Measurements from ENCODE around the gene OSM.

Gene OSM

GRCh38 chr22:30282616-30283046, 16.0 kb upstream of the OSM start:
- H3K27ac ChIP-seq (ENCODE audit: low read depth, low read length): no peak overlapping the region
- no peaks in the 10 kb centered on the region for H3K4me1 ChIP-seq (ENCODE audit: insufficient read depth, low read length)
- H3K9me3 ChIP-seq (ENCODE audit: low read length): no peaks in the 10 kb centered on the region
- H3K9ac ChIP-seq (ENCODE audit: low read length): no peak overlapping the region
- H3K36me3 ChIP-seq (ENCODE audit: insufficient read depth, low read length): peaks cover 12% of the 10 kb centered on the region
- H3K27me3 ChIP-seq (ENCODE audit: control insufficient read depth in 1 of 2, insufficient read depth in 2 of 2, low read length in 2 of 2): no peaks in the 10 kb centered on the region
- H3K4me3 ChIP-seq (ENCODE audit: low read depth in 1 of 2, low read length in 2 of 2): no peak overlapping the region

GRCh38 chr22:30280505-30280904, 13.9 kb upstream of the OSM start:
- Histone ChIP-seq H3K9me3 (ENCODE audit: low read length) (no peaks in the 10 kb centered on the region), H3K4me3 (ENCODE audit: low read depth in 1 of 2, low read length in 2 of 2) (no peak overlapping the region), H3K36me3 (ENCODE audit: insufficient read depth, low read length) (peaks cover under 1% of the 10 kb centered on the region), H3K9ac (ENCODE audit: low read length) (no peak overlapping the region), H3K4me1 (ENCODE audit: insufficient read depth, low read length) (no peaks in the 10 kb centered on the region), H3K27ac (ENCODE audit: low read depth, low read length) (no peak overlapping the region), H3K27me3 (ENCODE audit: control insufficient read depth in 1 of 2, insufficient read depth in 2 of 2, low read length in 2 of 2) (no peaks in the 10 kb centered on the region)

- Histone ChIP-seq H3K9ac (ENCODE audit: low read length) (no peak overlapping the region), H3K27ac (ENCODE audit: low read depth, low read length) (no peak overlapping the region), H3K27me3 (ENCODE audit: control insufficient read depth in 1 of 2, insufficient read depth in 2 of 2, low read length in 2 of 2) (no peaks in the 10 kb centered on the region), H3K36me3 (ENCODE audit: insufficient read depth, low read length) (no peaks in the 10 kb centered on the region), H3K4me3 (ENCODE audit: low read depth in 1 of 2, low read length in 2 of 2) (no peak overlapping the region), H3K9me3 (ENCODE audit: low read length) (no peaks in the 10 kb centered on the region), H3K4me1 (ENCODE audit: insufficient read depth, low read length) (no peaks in the 10 kb centered on the region)
Observed at GRCh38 chr22:30279932-30280331, 13.3 kb upstream of the OSM start.

DNA sequence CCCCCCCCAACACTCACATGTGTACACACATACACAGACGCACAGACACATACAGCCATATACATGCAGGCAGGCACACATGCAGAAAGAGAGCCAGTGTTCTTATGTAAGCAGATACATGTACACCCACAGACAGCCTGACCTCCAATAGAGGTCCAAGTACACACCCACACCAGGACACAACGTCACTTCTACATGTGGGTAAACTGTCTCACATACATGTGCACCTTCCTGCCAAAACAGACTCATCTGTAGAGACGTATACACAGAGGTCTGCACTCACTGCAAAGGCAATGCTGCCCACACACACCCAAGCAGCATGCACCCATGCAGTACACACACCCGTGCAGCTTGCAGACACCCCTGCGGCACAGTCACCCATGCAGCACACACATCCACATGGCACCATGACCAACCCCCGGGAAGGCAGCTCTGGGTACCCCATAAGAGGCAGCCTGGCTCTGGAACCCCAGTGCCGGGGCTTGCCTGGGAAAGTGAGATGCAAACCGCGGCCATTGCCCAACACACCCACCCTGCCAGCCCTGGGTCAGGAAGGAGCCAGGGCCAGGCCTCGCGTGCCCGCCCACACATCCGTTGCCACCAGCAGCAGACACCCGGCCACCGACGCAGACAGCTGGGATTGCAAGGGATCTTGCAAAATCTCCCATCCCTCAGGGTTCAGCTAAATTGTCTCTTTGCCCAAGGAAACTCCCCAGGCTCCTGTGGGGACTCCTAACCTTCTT, 12.6 kb upstream of the OSM start:
- Histone ChIP-seq H3K4me1 (ENCODE audit: insufficient read depth, low read length) (no peaks in the 10 kb centered on the region), H3K27ac (ENCODE audit: low read depth, low read length) (no peak overlapping the region), H3K9me3 (ENCODE audit: low read length) (no peaks in the 10 kb centered on the region), H3K36me3 (ENCODE audit: insufficient read depth, low read length) (no peaks in the 10 kb centered on the region), H3K4me3 (ENCODE audit: low read depth in 1 of 2, low read length in 2 of 2) (no peak overlapping the region), H3K27me3 (ENCODE audit: control insufficient read depth in 1 of 2, insufficient read depth in 2 of 2, low read length in 2 of 2) (no peaks in the 10 kb centered on the region), H3K9ac (ENCODE audit: low read length) (no peak overlapping the region)

DNA sequence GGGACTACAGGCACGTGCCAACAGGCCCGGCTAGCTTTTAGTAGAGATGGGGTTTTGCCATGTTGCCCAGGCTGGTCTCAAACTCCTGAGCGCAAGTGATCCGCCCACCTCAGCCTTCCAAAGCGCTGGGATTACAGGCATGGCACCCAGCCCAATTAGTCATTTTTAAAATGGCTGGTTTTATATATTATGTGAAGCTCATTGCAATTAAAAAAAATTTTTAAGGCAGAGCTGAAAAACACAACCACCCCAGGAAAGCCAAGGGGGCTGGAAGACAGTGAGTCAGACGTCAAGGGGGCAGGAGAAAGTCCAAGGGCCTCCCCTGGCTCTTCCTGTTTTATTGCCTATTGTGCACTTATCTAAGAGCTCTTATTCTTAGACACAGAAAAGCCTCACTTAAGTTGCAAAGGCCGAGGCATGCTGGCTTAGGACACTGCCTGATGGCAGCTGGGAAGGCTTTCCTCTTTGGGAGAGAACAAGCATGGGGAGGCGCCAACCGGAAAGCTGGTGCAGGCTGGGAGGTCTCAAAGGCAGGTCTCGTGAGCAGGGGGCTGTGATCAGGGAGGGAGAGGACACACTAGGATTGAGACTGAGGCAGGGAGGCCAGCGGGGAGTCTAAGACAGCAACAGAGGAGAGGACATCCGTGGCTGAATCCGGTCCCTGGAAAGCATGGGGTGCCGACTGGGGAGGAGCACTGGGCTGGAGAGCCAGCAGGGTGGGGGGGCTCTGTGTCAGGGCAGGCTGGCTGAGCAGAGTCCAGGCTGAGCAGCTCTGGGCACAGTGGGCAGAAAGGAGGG, 11.1 kb upstream of the OSM start:
- Histone ChIP-seq H3K36me3 (ENCODE audit: insufficient read depth, low read length) (no peaks in the 10 kb centered on the region), H3K4me3 (ENCODE audit: low read depth in 1 of 2, low read length in 2 of 2) (no peak overlapping the region), H3K27ac (ENCODE audit: low read depth, low read length) (no peak overlapping the region), H3K9ac (ENCODE audit: low read length) (no peak overlapping the region), H3K4me1 (ENCODE audit: insufficient read depth, low read length) (no peaks in the 10 kb centered on the region), H3K9me3 (ENCODE audit: low read length) (no peaks in the 10 kb centered on the region), H3K27me3 (ENCODE audit: control insufficient read depth in 1 of 2, insufficient read depth in 2 of 2, low read length in 2 of 2) (no peaks in the 10 kb centered on the region)

- Histone ChIP-seq H3K9ac (ENCODE audit: low read length) (no peak overlapping the region), H3K4me1 (ENCODE audit: insufficient read depth, low read length) (no peaks in the 10 kb centered on the region), H3K9me3 (ENCODE audit: low read length) (no peaks in the 10 kb centered on the region), H3K36me3 (ENCODE audit: insufficient read depth, low read length) (no peaks in the 10 kb centered on the region), H3K27me3 (ENCODE audit: control insufficient read depth in 1 of 2, insufficient read depth in 2 of 2, low read length in 2 of 2) (no peaks in the 10 kb centered on the region), H3K4me3 (ENCODE audit: low read depth in 1 of 2, low read length in 2 of 2) (no peak overlapping the region), H3K27ac (ENCODE audit: low read depth, low read length) (no peak overlapping the region)
Observed at GRCh38 chr22:30276039-30276438, 9.4 kb upstream of the OSM start.

DNA sequence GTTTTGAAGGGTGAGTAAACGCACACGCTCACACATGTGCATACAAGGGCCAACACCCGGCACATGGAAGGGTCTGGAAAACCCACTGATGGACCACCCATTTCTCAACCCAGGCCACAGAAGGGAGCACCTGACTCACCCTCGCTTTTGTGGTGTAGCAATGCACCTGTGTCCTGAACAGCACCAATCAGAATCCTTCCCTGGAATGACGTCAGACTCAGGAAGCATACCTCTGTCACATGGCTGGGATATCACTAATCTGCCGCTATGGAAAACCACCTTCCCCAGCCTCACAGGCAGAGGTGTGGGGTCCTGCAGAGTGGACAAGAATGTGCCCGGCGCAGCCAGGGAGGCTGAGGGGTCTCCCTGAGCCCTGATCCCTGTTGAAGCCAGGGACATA, 9.0 kb upstream of the OSM start:
- Histone ChIP-seq H3K36me3 (ENCODE audit: insufficient read depth, low read length) (no peaks in the 10 kb centered on the region), H3K9me3 (ENCODE audit: low read length) (no peaks in the 10 kb centered on the region), H3K9ac (ENCODE audit: low read length) (no peak overlapping the region), H3K27ac (ENCODE audit: low read depth, low read length) (no peak overlapping the region), H3K4me3 (ENCODE audit: low read depth in 1 of 2, low read length in 2 of 2) (no peak overlapping the region), H3K27me3 (ENCODE audit: control insufficient read depth in 1 of 2, insufficient read depth in 2 of 2, low read length in 2 of 2) (no peaks in the 10 kb centered on the region), H3K4me1 (ENCODE audit: insufficient read depth, low read length) (no peaks in the 10 kb centered on the region)

DNA sequence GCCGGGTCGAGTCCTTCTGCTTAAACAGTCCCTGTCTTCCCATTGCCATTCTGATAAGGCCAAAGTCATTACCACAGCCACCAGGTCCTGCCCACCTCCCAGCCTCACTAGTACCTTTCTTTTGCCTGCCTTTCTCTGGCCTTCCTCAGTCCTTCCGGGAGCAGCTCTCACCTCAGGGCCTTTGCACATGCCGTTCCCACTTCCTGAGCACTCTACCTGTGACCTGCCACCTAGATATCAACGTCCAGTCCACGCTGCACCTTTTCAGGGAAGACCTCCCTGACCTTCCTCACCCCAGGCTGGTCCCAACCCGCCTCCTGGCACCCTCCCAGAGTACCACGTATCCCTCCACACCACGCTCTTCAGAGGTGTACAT, 7.8 kb upstream of the OSM start:
- Histone ChIP-seq H3K27ac (ENCODE audit: low read depth, low read length) (no peak overlapping the region), H3K4me3 (ENCODE audit: low read depth in 1 of 2, low read length in 2 of 2) (no peak overlapping the region), H3K9me3 (ENCODE audit: low read length) (no peaks in the 10 kb centered on the region), H3K36me3 (ENCODE audit: insufficient read depth, low read length) (no peaks in the 10 kb centered on the region), H3K4me1 (ENCODE audit: insufficient read depth, low read length) (no peaks in the 10 kb centered on the region), H3K27me3 (ENCODE audit: control insufficient read depth in 1 of 2, insufficient read depth in 2 of 2, low read length in 2 of 2) (no peaks in the 10 kb centered on the region), H3K9ac (ENCODE audit: low read length) (no peak overlapping the region)

DNA sequence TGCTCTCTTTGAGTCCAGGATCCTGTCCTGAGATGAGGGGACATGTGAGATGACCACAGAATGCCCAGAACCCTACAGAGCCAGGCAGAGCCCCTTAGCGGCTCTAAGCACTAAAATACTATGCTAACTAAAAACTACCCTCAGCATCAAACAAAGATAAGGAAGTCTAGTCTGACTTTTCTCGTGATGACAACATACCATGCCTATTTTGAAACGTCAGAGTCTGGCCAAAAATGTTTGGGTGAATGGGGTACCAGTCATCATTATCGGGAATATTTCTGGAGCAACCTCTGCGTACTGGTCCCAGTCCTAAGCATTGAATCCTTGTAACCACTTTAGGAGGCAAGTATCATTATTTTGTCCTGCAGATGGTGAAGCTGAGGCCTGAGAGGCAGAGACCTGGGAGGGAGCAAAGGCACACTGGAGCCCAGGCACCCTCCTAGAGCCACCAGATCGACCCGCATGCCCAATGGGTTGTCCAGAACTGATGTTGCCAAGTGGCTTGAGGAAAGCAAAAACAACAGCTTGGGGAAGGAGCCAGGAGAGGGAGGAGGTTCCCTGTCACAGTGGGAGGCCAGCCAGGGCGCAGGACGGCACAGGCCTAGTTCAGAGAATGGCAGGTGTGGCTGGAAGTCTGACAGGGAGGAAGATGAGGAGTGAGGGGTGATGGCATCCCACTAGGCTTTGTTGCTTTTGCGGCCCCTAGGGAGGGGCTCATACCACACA, 7.2 kb upstream of the OSM start:
- no peak overlapping the region for H3K4me3 ChIP-seq (ENCODE audit: low read depth in 1 of 2, low read length in 2 of 2)
- H3K36me3 ChIP-seq (ENCODE audit: insufficient read depth, low read length): no peaks in the 10 kb centered on the region
- H3K27ac ChIP-seq (ENCODE audit: low read depth, low read length): no peak overlapping the region
- no peaks in the 10 kb centered on the region for H3K4me1 ChIP-seq (ENCODE audit: insufficient read depth, low read length)
- H3K9me3 ChIP-seq (ENCODE audit: low read length): no peaks in the 10 kb centered on the region
- H3K9ac ChIP-seq (ENCODE audit: low read length): no peak overlapping the region
- no peaks in the 10 kb centered on the region for H3K27me3 ChIP-seq (ENCODE audit: control insufficient read depth in 1 of 2, insufficient read depth in 2 of 2, low read length in 2 of 2)

DNA sequence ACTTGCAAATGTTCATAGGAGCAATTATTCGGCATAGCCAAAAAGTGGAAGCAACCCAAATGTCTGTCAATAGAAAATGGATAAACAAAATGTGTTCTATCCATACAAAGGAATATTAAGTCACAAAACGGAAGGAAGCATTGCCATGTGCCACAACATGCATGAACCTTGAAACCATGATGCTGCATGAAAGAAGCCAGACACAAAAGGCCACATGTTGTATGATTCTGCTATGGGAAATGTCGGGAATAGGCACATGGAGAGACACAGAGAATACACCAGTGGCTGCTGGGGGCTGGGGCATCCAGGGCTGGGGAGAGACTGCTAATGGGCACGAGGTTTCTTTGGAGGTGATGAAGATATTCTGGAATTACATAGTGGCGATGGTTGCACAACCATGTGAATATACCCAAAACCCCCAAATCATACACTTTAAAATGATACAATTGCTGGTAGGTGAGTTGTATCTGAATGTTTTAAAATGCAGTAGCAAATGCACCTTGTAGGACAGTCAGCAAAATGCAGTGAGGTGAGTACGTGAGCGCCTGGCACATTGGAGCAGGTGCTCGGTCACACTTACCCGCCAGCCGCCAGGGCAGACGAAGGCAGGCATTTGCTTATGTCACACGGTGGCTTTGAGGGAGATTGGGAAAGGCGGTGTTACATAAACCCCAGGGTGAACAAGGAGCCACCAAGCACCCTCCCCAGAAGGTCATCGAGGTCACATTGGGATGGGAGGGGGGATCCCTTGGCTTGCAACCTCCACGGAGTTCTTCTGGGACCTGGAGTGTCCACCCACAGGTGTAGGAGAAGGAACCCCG, 6.3 kb upstream of the OSM start:
- H3K4me3 ChIP-seq (ENCODE audit: low read depth in 1 of 2, low read length in 2 of 2): no peak overlapping the region
- H3K9ac ChIP-seq (ENCODE audit: low read length): no peak overlapping the region
- no peaks in the 10 kb centered on the region for H3K9me3 ChIP-seq (ENCODE audit: low read length)
- no peak overlapping the region for H3K27ac ChIP-seq (ENCODE audit: low read depth, low read length)
- H3K4me1 ChIP-seq (ENCODE audit: insufficient read depth, low read length): no peaks in the 10 kb centered on the region
- H3K27me3 ChIP-seq (ENCODE audit: control insufficient read depth in 1 of 2, insufficient read depth in 2 of 2, low read length in 2 of 2): no peaks in the 10 kb centered on the region
- no peaks in the 10 kb centered on the region for H3K36me3 ChIP-seq (ENCODE audit: insufficient read depth, low read length)

DNA sequence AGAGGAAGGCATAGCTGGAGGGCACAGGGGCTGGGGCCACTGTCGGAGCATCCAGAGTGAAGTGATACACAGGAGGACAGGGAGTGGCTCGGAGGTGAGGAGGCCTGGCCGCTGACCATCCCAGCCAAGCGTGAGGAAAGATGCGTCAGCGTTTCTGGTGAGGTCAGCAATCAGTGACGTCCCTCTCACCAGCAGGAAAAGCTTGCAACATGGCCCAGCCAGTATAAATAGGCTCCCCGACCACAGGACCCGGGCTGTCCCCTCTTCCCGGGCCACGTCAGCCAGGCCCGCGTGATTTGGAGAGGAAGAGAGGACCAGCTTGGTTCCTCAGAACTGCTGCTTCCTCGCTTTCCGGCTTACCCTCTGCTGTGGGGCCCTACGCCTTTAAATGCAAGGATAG, 4.2 kb upstream of the OSM start:
- Histone ChIP-seq H3K36me3 (ENCODE audit: insufficient read depth, low read length) (no peaks in the 10 kb centered on the region), H3K9me3 (ENCODE audit: low read length) (no peaks in the 10 kb centered on the region), H3K4me3 (ENCODE audit: low read depth in 1 of 2, low read length in 2 of 2) (no peak overlapping the region), H3K27me3 (ENCODE audit: control insufficient read depth in 1 of 2, insufficient read depth in 2 of 2, low read length in 2 of 2) (no peaks in the 10 kb centered on the region), H3K9ac (ENCODE audit: low read length) (no peak overlapping the region), H3K4me1 (ENCODE audit: insufficient read depth, low read length) (no peaks in the 10 kb centered on the region), H3K27ac (ENCODE audit: low read depth, low read length) (no peak overlapping the region)
